ENCODE results near the gene MAP1LC3B2. TPM values are rescaled to one million over a fixed set of nuclear protein-coding genes. Genes with fewer than 3 reads are reported as not detected.
"Not testable (repeated sequence)": the region's sequence is repeated elsewhere in the genome, so short reads cannot be mapped to it uniquely, and the experiment has no call there.

MAP1LC3B2 gene
- total and polyA plus RNA-seq, 8 donors = 0.49 to 1.8 (median 0.68) TPM; not detected in 2

DNA sequence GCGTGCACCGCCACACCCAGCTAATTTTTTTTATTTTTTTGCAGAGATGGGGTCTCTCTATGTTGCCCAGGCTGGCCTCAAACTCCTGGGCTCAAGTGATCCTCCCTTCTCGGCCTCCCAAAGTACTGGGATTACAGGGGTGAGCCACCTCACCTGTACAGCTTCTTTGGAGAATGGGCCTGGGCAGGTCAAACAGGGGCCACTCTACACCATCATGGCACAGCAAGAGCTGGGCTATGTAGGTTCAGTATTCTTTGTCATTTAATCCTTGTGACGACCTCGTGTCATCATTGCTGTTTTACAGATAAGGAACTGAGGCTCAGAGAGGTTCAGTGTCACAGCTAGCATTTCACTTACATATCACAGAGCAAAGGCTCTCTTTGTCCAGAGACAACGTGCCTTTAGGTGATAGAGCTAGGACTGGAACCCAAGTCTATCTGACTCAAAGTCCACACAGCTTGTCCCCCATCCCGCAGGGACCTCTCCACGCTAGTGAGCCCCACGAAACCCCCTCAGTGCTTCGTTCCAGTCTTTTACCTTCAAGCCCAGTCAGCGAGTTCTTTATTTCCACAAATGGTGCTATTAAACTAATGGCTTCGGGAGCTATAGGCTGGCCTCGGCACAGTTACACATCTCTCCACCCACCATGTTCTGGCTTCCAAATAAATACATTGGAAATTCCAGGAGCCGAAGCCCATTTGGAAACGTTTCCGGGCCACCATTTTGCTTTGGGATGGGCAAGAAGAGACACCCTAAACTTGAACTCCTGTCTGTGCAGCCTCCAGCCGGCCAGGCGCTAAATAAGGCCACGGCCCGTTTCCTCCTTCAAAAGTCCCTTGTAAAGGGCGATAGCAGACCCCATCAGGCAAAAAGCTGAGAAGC is 660 bp upstream of the MAP1LC3B2 start:
- Histone ChIP-seq H3K27me3 (no peaks in the 10 kb centered on the region), H3K36me3 (no peaks in the 10 kb centered on the region), H3K27ac (peak overlapping the region in 2 of 4 donors; percentile 56 to 64), H3K9me3 (no peaks in the 10 kb centered on the region), H3K4me1 (peaks cover 0 to 4% (median 0%) of the 10 kb centered on the region in 3 donors), H3K4me3 (peak overlapping the region in 1 of 4 donors; percentile 19)
- no peak for ATAC-seq
- no peak for DNase-seq
- WGBS, 2 donors = 91 to 93% methylated on average over 21 of the region's 21 CpGs
- FAIRE-seq = no peak
- intact Hi-C loops (cut with DNase I) = no loop called here
- TF ChIP-seq CTCF (IDR thresholded peaks at IDR 0.05) = no peak

DNA sequence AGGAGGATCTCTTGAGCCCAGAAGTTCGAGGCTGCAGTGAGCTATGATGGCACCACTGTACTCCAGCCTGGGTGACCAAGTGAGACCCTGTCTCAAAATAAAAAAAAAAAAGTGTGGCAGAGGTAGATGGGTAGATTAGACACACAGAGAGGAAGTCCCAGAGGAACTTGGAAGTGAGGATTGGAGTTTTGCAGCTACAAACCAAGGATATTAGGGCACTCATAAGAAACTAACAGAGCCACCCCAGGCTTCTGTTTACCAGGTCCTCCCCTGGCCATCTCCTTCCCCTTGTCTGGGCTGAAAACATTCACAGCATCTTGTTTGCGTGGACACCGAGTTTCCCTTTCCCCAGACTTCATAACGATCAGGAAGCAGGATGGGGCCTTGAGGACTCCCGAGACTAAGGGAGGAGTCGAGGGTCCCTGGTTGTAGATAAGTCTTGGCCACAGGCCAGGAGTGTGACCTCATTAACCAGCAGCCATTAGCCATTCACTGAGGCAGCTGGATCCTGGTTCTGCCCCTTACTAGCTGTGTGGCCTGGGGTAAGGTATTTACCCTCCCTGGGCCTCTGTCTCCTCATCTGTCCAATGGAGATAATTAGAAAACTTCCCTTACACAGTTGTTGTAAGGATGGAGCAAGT is 2.1 kb downstream of the MAP1LC3B2 start:
- peaks cover 0 to 4% (median 0%) of the 10 kb centered on the region in 3 donors for H3K4me1 ChIP-seq
- H3K9me3 ChIP-seq = no peaks in the 10 kb centered on the region
- DNase-seq (no peak), ATAC-seq (no peak), FAIRE-seq (no peak)
- no peaks in the 10 kb centered on the region for H3K27me3 ChIP-seq
- TF ChIP-seq CTCF (IDR thresholded peaks at IDR 0.05) = no peak
- no peak overlapping the region for H3K4me3 ChIP-seq
- no peaks in the 10 kb centered on the region for H3K36me3 ChIP-seq
- intact Hi-C loops (cut with DNase I) = no loop called here
- no peak overlapping the region for H3K27ac ChIP-seq
- 68 to 70% methylated on average over 6 of the region's 6 CpGs for WGBS, 2 donors

DNA sequence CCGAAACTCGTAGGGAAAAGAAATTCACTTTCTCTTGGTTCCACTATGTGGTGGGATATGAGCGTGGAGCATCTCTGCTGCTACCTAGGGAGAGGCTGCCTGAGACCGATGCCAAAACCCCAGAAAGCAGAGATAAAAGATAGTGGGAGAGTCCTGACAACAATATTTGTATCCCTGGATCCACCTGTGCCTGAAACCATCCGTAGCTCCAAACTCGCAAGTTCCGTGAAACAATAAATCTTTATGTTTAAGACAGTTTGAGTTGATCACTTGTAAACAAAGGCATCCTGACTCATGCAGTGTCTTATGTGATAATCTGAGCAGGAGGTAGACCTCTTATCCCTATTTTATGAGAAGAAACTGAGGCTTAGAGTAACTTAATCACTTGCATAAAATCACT is 2.9 kb downstream of the MAP1LC3B2 start:
- no peak for FAIRE-seq
- Histone ChIP-seq H3K4me3 (no peak overlapping the region), H3K27me3 (no peaks in the 10 kb centered on the region), H3K4me1 (peaks cover 0 to 4% (median 0%) of the 10 kb centered on the region in 3 donors), H3K27ac (no peak overlapping the region), H3K36me3 (no peaks in the 10 kb centered on the region), H3K9me3 (no peaks in the 10 kb centered on the region)
- ATAC-seq = no peak
- intact Hi-C loops (cut with DNase I) = no loop called here
- 87 to 97% methylated on average over 7 of the region's 7 CpGs for WGBS, 2 donors
- TF ChIP-seq CTCF (IDR thresholded peaks at IDR 0.05) = no peak
- no peak for DNase-seq

DNA sequence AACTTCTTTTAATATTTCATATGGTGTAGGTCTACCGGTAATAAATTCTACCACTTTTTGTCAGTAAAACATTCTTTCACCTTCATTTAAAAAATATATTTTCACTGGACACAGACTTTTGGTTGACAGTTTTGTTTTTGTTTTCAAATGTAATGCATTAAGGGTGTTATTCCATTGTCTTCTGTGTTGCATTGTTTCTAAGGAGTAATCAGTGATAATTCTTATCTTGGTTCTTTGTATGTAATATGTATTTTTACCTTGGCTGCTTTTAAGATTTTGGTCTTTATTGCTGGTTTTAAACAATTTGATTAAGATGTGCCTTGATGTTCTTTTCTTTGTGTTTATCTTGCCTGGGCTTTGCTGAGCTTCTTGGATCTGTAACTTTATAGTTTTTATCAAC is 4.1 kb downstream of the MAP1LC3B2 start:
- DNase-seq = no peak
- Histone ChIP-seq H3K27ac (no peak overlapping the region), H3K36me3 (no peaks in the 10 kb centered on the region), H3K4me3 (no peak overlapping the region), H3K9me3 (no peaks in the 10 kb centered on the region), H3K4me1 (peaks cover 0 to 4% (median 0%) of the 10 kb centered on the region in 3 donors), H3K27me3 (no peaks in the 10 kb centered on the region)
- no peak for FAIRE-seq
- no peak for ATAC-seq
- TF ChIP-seq CTCF (IDR thresholded peaks at IDR 0.05) = no peak
- 100% methylated on average over 1 of the region's 1 CpG for WGBS, 2 donors
- intact Hi-C loops (cut with DNase I) = no loop called here

DNA sequence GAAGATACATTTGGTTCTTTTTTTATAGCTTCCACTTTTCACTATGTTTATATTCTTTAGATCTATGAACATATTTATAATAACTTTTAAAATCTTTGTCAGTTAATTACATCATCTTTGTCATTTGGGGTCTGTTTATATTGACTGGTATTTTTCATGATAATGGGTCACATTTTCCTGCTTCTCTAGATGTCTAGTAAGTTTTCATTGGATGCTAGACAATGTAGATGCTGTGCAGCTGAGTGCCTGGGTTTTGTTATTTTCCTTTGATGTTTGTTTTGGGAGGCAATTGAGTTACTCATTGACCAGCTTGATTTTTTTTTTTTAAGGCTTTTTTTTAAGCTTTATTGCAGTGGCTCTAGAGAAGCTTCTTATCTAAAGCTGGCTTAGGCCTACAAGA is 4.9 kb downstream of the MAP1LC3B2 start:
- FAIRE-seq (no peak), DNase-seq (no peak), ATAC-seq (no peak)
- no peaks in the 10 kb centered on the region for H3K36me3 ChIP-seq
- no peak overlapping the region for H3K27ac ChIP-seq
- no peak for TF ChIP-seq CTCF (IDR thresholded peaks at IDR 0.05)
- no peak overlapping the region for H3K4me3 ChIP-seq
- intact Hi-C loops (cut with DNase I) = no loop called here
- no peaks in the 10 kb centered on the region for H3K9me3 ChIP-seq
- H3K4me1 ChIP-seq = peaks cover 0 to 4% (median 0%) of the 10 kb centered on the region in 3 donors
- H3K27me3 ChIP-seq = no peaks in the 10 kb centered on the region

DNA sequence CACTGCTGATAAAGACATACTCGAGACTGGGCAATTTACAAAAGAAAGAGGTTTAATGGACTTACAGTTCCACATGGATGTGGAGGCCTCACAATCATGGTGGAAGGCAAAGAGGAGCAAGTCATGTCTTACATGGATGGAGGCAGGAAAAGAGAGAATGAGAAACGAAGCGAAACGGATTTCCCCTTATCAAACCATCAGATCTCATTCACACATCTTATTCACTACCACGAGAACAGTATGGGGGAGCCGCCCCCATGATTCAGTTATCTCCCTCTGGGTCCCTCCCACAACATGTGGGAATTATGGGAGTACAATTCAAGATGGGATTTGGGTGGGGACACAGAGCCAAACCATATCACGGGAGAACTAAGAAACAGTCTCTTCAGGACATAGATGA is 6.0 kb downstream of the MAP1LC3B2 start:
- FAIRE-seq; H3K27me3 ChIP-seq; H3K4me3 ChIP-seq; H3K36me3 ChIP-seq; intact Hi-C loops (cut with DNase I); H3K9me3 ChIP-seq; DNase-seq; H3K27ac ChIP-seq; H3K4me1 ChIP-seq; ATAC-seq: not testable (repeated sequence)
- WGBS, 2 donors = 92 to 95% methylated on average over 7 of the region's 7 CpGs

All from pancreas (tissue), 10 donors.